Caco-2 (cell line): ENCODE results near the gene MCC. TPM values are rescaled to one million over a fixed set of nuclear protein-coding genes. Genes with fewer than 3 reads are reported as not detected.

Experiments used
- BruUV-seq: library from RNA; stranded (reverse); fragments of 400-500 nt; replicated peaks from 2 replicates; lab custom pipeline; 2021; lab: Mats Ljungman, UMichigan
- CTCF ChIA-PET: fragments of 300-600 bp; sonication (Branson Sonifier 250); formaldehyde crosslinking; loops from one replicate; lab custom pipeline; 2022; ENCODE audit warnings: antibody characterized with exemption; lab: Charles Lee
- POLR2A ChIA-PET: fragments of 300-600 bp; sonication (Branson Sonifier 250); formaldehyde crosslinking; loops from one replicate; lab custom pipeline; 2022; ENCODE audit warnings: antibody characterized with exemption; lab: Charles Lee
- DNase-seq, 2 experiments: peaks; one replicate each; pipeline versions ENCODE4 v3.0.0 to v3.0.0-alpha.2; 2020 to 2022
- H3K27me3 ChIP-seq: replicated peaks from 2 replicates; pipeline ENCODE4 v1.6.0; 2011; ENCODE audit warnings: low read length; ENCODE audit not compliant: control insufficient read depth, insufficient read depth
- H3K36me3 ChIP-seq: 2 replicates; pipeline ENCODE4 v1.5.1; 2011; ENCODE audit warnings: low read length; ENCODE audit not compliant: control insufficient read depth, insufficient read depth
- H3K4me1 ChIP-seq: fragments of 250-450 bp; sonication (Bioruptor Pico); 2 replicates; pipeline ENCODE4 v1.5.1; 2020; ENCODE audit warnings: mild to moderate bottlenecking
- H3K4me3 ChIP-seq: 2 replicates; pipeline ENCODE4 v1.5.1; 2011; ENCODE audit warnings: low read depth, mild to moderate bottlenecking, control low read depth, low read length
- H3K9me3 ChIP-seq: fragments of 250-450 bp; sonication (Bioruptor Pico); 2 replicates; pipeline ENCODE4 v1.5.1; 2020; ENCODE audit warnings: mild to moderate bottlenecking, moderate library complexity
- H3K27ac Mint-ChIP-seq: one replicate; pipeline ENCODE4 v1.8.0; 2022; ENCODE audit warnings: mixed read lengths; ENCODE audit not compliant: unreplicated experiment
- H3K27me3 Mint-ChIP-seq: one replicate; pipeline ENCODE4 v1.8.0; 2022; ENCODE audit warnings: mixed read lengths; ENCODE audit not compliant: insufficient read depth, unreplicated experiment
- H3K36me3 Mint-ChIP-seq: one replicate; pipeline ENCODE4 v1.8.0; 2022; ENCODE audit warnings: mild to moderate bottlenecking, mixed read lengths; ENCODE audit not compliant: insufficient read depth, unreplicated experiment
- H3K4me1 Mint-ChIP-seq: one replicate; pipeline ENCODE4 v1.8.0; 2022; ENCODE audit warnings: low read depth, mixed read lengths; ENCODE audit not compliant: unreplicated experiment
- H3K4me3 Mint-ChIP-seq: one replicate; pipeline ENCODE4 v1.8.0; 2022; ENCODE audit warnings: mild to moderate bottlenecking, moderate library complexity, mixed read lengths; ENCODE audit not compliant: unreplicated experiment
- H3K9me3 Mint-ChIP-seq: one replicate; pipeline ENCODE4 v1.8.0; 2022; ENCODE audit warnings: mixed read lengths; ENCODE audit not compliant: unreplicated experiment
- CTCF ChIP-seq, 2 experiments: fragments of 200-600 bp in 1 of 2; IDR thresholded peaks; 1 replicate in 1 of 2; 2 replicates in 1 of 2; pipeline versions ENCODE4 v1.5.1 to v1.8.0; 2011 to 2022; ENCODE audit warnings: antibody characterized with exemption in 1 of 2, control low read depth in 1 of 2, inconsistent platforms in 1 of 2, low read depth in 1 of 2, low read length in 1 of 2, mild to moderate bottlenecking in 1 of 2, moderate library complexity in 1 of 2; ENCODE audit not compliant: insufficient read depth in 1 of 2, severe bottlenecking in 1 of 2, unreplicated experiment in 1 of 2
- intact Hi-C: fragments of 100-400 bp; cut with micrococcal nuclease; formaldehyde crosslinking; loops from one replicate; pipeline ENCODE4 v1.10.0; 2022; ENCODE audit not compliant: unreplicated experiment
- total RNA-seq: library from RNA; stranded (reverse); gene quantifications from 2 replicates; pipeline ENCODE4 v1.2.3, GENCODE V29; 2022

MCC gene
- total RNA-seq, 1 experiment from 2014 or later: 0.09 TPM

GRCh38 chr5:112996830-112997374 lies 491.4 kb downstream of the MCC start:
- Mint-ChIP-seq H3K27me3 (no peaks in the 10 kb centered on the region), H3K4me3 (no peak overlapping the region), H3K36me3 (peaks cover 86% of the 10 kb centered on the region), H3K4me1 (no peaks in the 10 kb centered on the region), H3K9me3 (no peaks in the 10 kb centered on the region), H3K27ac (no peak overlapping the region)
- Histone ChIP-seq H3K36me3 (peaks cover 2% of the 10 kb centered on the region; the same call in 1 of the 2 replicates), H3K4me3 (no peak overlapping the region), H3K27me3 (no peaks in the 10 kb centered on the region), H3K9me3 (no peaks in the 10 kb centered on the region), H3K4me1 (no peaks in the 10 kb centered on the region)
- intact Hi-C loops: loop anchor here (2.0 kb wide), 2 partner anchors 334 to 516 kb away; partner anchors contain the start of gene YTHDC2
- no TSS peak for BruUV-seq
- ChIA-PET CTCF (interaction anchor here (1.1 kb wide), 1 partner anchor 87 kb away, joined by 3 read pairs; no protein-coding TSS in a partner anchor), POLR2A (no interaction called here)
- TF ChIP-seq CTCF (IDR thresholded peaks at IDR 0.05; ENCODE audit: insufficient read depth in 1 of 2, low read depth in 1 of 2, low read length in 1 of 2, severe bottlenecking in 1 of 2, unreplicated experiment in 1 of 2): no peak
- DNase-seq: no peak

GRCh38 chr5:112995764-112996618 lies 492.3 kb downstream of the MCC start:
- Mint-ChIP-seq H3K27ac (no peak overlapping the region), H3K9me3 (no peaks in the 10 kb centered on the region), H3K4me1 (no peaks in the 10 kb centered on the region), H3K4me3 (no peak overlapping the region), H3K36me3 (peaks cover 82% of the 10 kb centered on the region), H3K27me3 (no peaks in the 10 kb centered on the region)
- intact Hi-C loops: loop anchor here (2.0 kb wide), 2 partner anchors 335 to 517 kb away; partner anchors contain the start of gene YTHDC2
- peak; percentile 81 to 90 for TF ChIP-seq CTCF (IDR thresholded peaks at IDR 0.05; ENCODE audit: insufficient read depth in 1 of 2, low read depth in 1 of 2, low read length in 1 of 2, severe bottlenecking in 1 of 2, unreplicated experiment in 1 of 2)
- no peak overlapping the region for H3K4me3 ChIP-seq
- H3K4me1 ChIP-seq: no peaks in the 10 kb centered on the region
- BruUV-seq: no TSS peak
- ChIA-PET CTCF (interaction anchor here (0.6 to 1.6 kb wide), 6 partner anchors 8 to 88 kb away, joined by 3 to 8 read pairs (median 4); no protein-coding TSS in a partner anchor), POLR2A (interaction anchor here (1.1 kb wide), 1 partner anchor 20 kb away, joined by 3 read pairs; no protein-coding TSS in a partner anchor)
- no peaks in the 10 kb centered on the region for H3K27me3 ChIP-seq
- peaks cover 2% of the 10 kb centered on the region; the same call in 1 of the 2 replicates for H3K36me3 ChIP-seq
- no peaks in the 10 kb centered on the region for H3K9me3 ChIP-seq
- peak; percentile 60 to 75 for DNase-seq

- intact Hi-C loops: no loop called here
Measured at GRCh38 chr5:112986224-112986623, 502.0 kb downstream of the MCC start.

More at GRCh38 chr5:112986224-112986623, 502.0 kb downstream of the MCC start:
- no peak for DNase-seq
- H3K27me3 Mint-ChIP-seq: no peaks in the 10 kb centered on the region
- Histone ChIP-seq H3K4me3 (no peak overlapping the region), H3K9me3 (no peaks in the 10 kb centered on the region), H3K36me3 (no peaks in the 10 kb centered on the region; the same call in none of the 2 replicates), H3K27me3 (no peaks in the 10 kb centered on the region), H3K4me1 (0 out of 2 replicates have a peak, but pooled peaks cover 3% of the 10 kb centered on the region)
- H3K4me1 Mint-ChIP-seq: peaks cover 16% of the 10 kb centered on the region
- no TSS peak for BruUV-seq
- H3K9me3 Mint-ChIP-seq: no peaks in the 10 kb centered on the region
- no peak overlapping the region for H3K27ac Mint-ChIP-seq
- no peak for TF ChIP-seq CTCF (IDR thresholded peaks at IDR 0.05; ENCODE audit: insufficient read depth in 1 of 2, low read depth in 1 of 2, low read length in 1 of 2, severe bottlenecking in 1 of 2, unreplicated experiment in 1 of 2)
- ChIA-PET POLR2A (no interaction called here), CTCF (interaction anchor here (1.0 kb wide), 1 partner anchor 10 kb away, joined by 3 read pairs; no protein-coding TSS in a partner anchor)
- H3K36me3 Mint-ChIP-seq: peaks cover 67% of the 10 kb centered on the region
- no peak overlapping the region for H3K4me3 Mint-ChIP-seq
